Activated CD4-positive, alpha-beta memory T cell treated with anti-CD3 and anti-CD28 coated beads for 36 hours (primary cell): ENCODE results near the gene MIS18A. TPM values are rescaled to one million over a fixed set of nuclear protein-coding genes. Genes with fewer than 3 reads are reported as not detected.

Experiments used
- CTCF ChIA-PET: fragments of 350-600 bp; sonication (Branson Sonifier 250); formaldehyde crosslinking; loops from one replicate; lab custom pipeline; 2021; ENCODE audit warnings: antibody characterized with exemption, inconsistent platforms; lab: Charles Lee
- POLR2A ChIA-PET: fragments of 350-600 bp; sonication (Branson Sonifier 250); formaldehyde crosslinking; loops from one replicate; lab custom pipeline; 2021; ENCODE audit warnings: antibody characterized with exemption; lab: Charles Lee
- DNase-seq: peaks from one replicate; pipeline ENCODE4 v3.0.0-alpha.2; 2020
- H3K27ac Mint-ChIP-seq: one replicate; pipeline ENCODE4 v1.8.0; 2021; ENCODE audit warnings: mixed read lengths
- H3K27me3 Mint-ChIP-seq: one replicate; pipeline ENCODE4 v1.8.0; 2021; ENCODE audit warnings: mixed read lengths
- H3K36me3 Mint-ChIP-seq: one replicate; pipeline ENCODE4 v1.8.0; 2021; ENCODE audit warnings: mixed read lengths
- H3K4me1 Mint-ChIP-seq: one replicate; pipeline ENCODE4 v1.8.0; 2021; ENCODE audit warnings: low read depth, mixed read lengths
- H3K4me3 Mint-ChIP-seq: one replicate; pipeline ENCODE4 v1.8.0; 2021; ENCODE audit warnings: mild to moderate bottlenecking, mixed read lengths
- H3K9me3 Mint-ChIP-seq: one replicate; pipeline ENCODE4 v1.8.0; 2021; ENCODE audit warnings: mixed read lengths
- intact Hi-C: fragments of 100-400 bp; cut with micrococcal nuclease; formaldehyde crosslinking; loops from one replicate; pipeline ENCODE4 v1.15.1; 2023
- total RNA-seq, 2 experiments: library from RNA; stranded (reverse); gene quantifications; one replicate each; pipeline ENCODE4 v1.2.3, GENCODE V29; 2021

MIS18A gene
- total RNA-seq, 2 experiments from 2014 or later = 34.2 to 36.1 TPM

DNA sequence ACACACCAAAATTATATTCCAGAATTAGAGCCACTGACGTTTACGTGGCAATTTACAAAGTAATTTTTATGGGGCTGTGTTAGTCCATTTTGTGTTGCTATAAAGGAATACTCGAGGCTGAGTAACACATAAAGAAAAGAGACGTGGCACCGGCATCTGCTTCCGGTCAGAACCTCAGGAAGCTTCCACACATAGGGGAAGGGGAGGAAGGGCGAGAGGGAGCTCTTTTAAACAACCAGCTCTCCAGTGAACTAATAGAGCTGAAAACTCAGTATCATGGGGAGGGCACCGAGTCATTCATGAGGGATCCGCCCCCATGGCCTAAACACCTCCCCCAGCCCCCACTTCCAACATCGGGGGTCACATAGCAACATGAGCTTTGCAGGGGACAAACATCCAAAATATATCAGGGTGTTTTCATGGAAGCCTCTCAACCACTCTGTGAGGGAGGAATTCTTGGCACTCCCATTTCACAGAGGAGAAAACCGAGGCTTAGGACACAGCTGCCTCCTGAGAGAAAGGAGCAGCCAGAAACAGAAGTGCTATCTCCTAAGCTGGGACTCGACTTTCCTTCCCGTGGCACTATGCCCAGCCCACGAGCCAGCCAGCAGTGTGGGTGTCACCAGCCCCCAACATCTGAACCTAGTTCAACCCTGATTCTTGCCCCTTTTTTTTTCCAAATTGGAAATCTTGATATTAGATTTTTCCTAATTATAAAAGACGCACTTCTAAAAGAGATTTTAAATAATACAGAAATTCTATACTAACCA is 29.2 kb downstream of the MIS18A start:
- Mint-ChIP-seq H3K9me3 (peaks cover 16% of the 10 kb centered on the region), H3K27ac (no peak overlapping the region), H3K27me3 (peaks cover 41% of the 10 kb centered on the region), H3K36me3 (peaks cover 4% of the 10 kb centered on the region), H3K4me1 (no peaks in the 10 kb centered on the region), H3K4me3 (no peak overlapping the region)
- CTCF ChIA-PET = interaction anchor here (1.0 kb wide), 1 partner anchor 9 kb away, joined by 3 read pairs; no protein-coding TSS in a partner anchor
- no peak for DNase-seq
- intact Hi-C loops = no loop called here
- POLR2A ChIA-PET = no interaction called here

DNA sequence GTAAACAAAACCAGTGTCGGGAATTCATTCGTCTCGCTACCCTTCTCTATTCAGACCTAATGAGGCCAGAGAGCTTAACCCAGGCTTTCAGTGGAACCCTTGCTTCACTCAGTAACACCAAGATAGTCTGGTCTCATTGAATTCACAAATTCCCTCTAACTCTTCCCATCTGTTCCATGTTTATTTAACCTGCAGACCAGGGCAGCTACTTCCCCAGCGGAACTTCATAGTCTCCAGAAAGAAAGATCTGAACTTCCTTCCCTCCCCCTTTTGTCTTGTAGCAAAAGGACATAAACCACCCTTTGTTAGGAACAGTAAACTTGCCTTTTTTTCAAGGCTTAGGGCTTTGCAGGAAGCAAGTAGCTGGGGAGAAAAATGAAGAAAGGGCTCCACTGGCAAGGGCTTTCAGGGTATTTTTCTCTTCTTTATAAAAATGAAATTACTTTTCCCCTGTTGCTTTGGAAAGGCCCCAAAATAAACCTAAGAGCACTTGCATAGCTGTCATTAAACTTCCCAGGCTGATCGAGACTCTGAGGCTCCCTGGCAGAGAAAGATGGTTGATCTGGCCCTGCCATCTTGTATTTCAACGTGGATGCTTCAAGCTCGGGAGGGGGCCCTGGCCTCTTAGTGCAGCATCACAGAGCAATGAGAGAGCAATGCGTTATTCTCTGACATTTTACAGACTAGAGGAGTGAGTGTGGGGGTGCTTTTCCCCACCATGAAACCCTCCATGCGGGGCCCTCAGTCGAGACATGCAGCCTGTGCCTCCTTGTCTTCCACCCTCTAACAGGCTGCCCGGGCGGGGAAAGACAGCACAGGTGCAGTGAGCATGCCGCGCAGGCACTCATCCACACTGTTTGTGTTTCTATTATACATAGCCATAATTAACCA is 30.0 kb downstream of the MIS18A start:
- intact Hi-C loops = no loop called here
- H3K27ac Mint-ChIP-seq = no peak overlapping the region
- CTCF ChIA-PET = interaction anchor here (0.8 to 1.0 kb wide), 2 partner anchors 9 to 10 kb away, joined by 3 read pairs; no protein-coding TSS in a partner anchor

DNA sequence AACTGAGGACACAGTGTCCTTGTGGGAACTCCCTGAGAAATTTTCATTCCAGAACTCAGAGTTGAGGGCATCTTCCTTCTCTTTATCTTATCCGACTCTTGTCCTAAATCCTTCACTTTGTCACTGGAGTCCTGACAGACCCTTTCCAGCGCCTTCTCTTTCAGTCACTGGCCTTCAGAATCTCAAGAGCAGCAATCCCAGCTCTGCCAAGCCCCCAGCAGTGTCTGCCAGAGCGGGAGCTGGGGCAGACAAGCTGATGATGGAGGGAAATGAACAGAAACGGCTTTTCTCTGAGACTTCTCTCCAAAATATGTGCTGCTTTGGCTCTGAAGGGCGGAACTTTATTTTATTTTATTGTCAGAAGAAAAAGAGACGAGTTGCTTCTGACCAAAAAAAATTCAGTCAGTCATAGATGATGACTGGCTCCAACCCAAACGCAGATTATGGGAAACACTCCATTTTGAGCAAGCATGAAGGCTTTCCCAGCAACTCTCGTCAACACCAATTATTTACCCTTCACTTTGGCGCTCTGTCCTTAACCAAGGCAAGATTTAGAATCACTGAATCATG is 32.2 kb downstream of the MIS18A start:
- peaks cover 15% of the 10 kb centered on the region for H3K9me3 Mint-ChIP-seq
- DNase-seq = no peak
- ChIA-PET CTCF (no interaction called here), POLR2A (no interaction called here)
- no peak overlapping the region for H3K4me3 Mint-ChIP-seq
- H3K27ac Mint-ChIP-seq = no peak overlapping the region
- H3K4me1 Mint-ChIP-seq = no peaks in the 10 kb centered on the region
- intact Hi-C loops = no loop called here
- H3K27me3 Mint-ChIP-seq = peaks cover 39% of the 10 kb centered on the region
- H3K36me3 Mint-ChIP-seq = peaks cover 4% of the 10 kb centered on the region

More for the DNA sequence above, 30.0 kb downstream of the MIS18A start:
- Mint-ChIP-seq H3K4me3 (no peak overlapping the region), H3K27me3 (peaks cover 38% of the 10 kb centered on the region), H3K4me1 (no peaks in the 10 kb centered on the region), H3K9me3 (peaks cover 16% of the 10 kb centered on the region), H3K36me3 (peaks cover 4% of the 10 kb centered on the region)
- POLR2A ChIA-PET = no interaction called here
- DNase-seq = no peak

DNA sequence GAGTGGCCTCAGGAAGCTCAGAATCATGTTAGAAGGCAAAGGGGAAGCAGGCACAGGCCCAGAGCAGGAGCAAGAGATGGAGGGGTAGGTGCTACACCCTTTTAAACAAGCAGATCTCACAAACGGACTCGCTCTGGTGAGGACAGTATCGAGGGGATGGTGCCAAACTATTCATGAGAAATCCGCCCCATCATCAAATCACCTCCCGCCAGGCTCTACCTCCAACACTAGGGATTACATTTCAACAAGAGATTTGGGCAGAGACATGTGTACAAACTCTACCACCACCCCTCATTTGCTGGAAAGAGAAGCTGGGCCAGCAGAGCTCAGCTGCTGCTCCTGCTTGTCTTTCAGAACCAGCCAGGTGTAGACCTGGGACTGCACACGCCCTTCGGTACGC is 32.9 kb downstream of the MIS18A start:
- Mint-ChIP-seq H3K27me3 (peaks cover 32% of the 10 kb centered on the region), H3K4me3 (no peak overlapping the region), H3K9me3 (peaks cover 8% of the 10 kb centered on the region), H3K4me1 (peaks cover 7% of the 10 kb centered on the region), H3K27ac (no peak overlapping the region), H3K36me3 (no peaks in the 10 kb centered on the region)
- intact Hi-C loops = no loop called here
- no peak for DNase-seq
- POLR2A ChIA-PET = no interaction called here
- CTCF ChIA-PET = no interaction called here

DNA sequence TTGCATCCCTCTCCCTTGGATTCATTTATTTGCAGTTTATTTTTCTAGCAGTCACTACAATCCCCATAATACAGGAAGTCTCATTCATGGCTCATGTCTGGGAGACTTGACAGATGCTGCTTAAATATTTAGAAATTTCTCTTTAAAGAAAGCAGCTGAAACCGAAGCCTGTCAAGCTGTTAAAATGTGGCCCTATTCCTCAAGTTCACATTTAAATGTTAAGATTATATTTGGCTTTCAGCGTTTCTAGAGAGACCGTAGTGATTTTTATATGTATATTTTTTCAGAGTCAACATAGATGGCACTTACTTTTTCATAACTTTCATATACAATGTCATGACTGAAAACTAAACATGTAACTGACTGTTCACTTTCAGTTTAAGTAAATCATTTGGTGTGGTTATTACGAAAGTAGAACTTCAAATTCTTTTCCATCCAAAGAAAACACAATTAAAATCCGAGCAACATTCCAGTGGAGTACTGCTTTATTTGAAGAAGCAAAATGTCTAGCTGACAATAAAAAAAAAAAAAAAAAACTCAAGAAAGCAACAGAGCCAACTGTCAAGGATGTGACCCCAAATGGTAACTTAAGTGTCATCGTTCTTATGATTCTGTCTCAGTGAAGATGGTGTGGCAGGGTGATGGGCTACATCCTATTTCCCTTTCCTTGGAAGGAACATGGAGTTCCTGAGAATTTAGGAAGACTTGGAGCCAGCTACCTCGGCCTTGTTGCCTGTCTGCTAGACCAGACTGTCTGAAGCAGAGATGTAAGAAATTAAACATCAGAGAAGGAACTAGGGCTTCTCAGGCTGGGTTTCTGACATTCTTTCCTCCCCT is 37.8 kb downstream of the MIS18A start:
- no peaks in the 10 kb centered on the region for H3K36me3 Mint-ChIP-seq
- H3K27me3 Mint-ChIP-seq = peaks cover 18% of the 10 kb centered on the region
- intact Hi-C loops = no loop called here
- peaks cover 4% of the 10 kb centered on the region for H3K9me3 Mint-ChIP-seq
- DNase-seq = no peak
- H3K27ac Mint-ChIP-seq = no peak overlapping the region
- H3K4me3 Mint-ChIP-seq = no peak overlapping the region
- ChIA-PET POLR2A (interaction anchor here (0.6 kb wide), 1 partner anchor 96 kb away, joined by 5 read pairs; no protein-coding TSS in a partner anchor), CTCF (interaction anchor here (0.9 kb wide), 1 partner anchor 376 kb away, joined by 3 read pairs; no protein-coding TSS in a partner anchor)
- H3K4me1 Mint-ChIP-seq = peaks cover 15% of the 10 kb centered on the region

DNA sequence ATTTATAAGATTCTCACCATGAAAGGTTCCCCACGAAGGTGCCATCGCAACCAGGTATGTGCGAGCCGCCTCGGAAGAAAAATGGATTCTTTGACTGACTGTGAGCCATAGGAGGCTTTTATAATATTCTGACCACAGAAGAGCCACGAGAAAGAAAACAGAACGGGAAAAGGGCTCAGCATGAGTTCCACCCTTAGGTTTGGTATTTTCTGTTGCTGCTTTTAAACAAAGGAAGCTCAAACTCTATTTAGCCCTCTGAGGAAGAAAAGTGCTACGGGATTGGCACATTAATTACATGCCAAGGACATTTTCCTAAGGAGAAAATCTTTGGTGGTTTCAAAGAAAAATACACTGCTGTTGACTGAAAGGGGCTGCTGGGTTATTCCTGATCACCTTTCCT is 39.3 kb downstream of the MIS18A start:
- POLR2A ChIA-PET = no interaction called here
- H3K4me1 Mint-ChIP-seq = peaks cover 15% of the 10 kb centered on the region

DNA sequence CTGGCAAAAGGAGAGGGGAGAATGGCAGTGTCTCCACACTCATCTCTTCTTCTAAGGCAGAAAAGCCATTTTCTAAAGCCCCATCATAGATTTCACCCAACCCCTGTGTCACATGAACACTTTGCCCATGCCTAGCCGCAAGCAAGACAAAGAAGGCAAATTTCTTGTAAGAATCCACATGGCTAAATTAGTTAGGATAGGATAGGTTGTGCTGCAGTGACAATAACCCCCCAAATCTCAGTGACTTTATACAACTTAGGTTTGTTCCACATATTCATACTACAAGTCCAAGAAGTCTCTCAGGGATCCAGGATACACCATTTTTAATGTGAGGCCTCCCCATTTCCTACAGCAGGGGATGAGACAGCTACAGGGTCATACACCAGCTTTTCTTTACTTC is 40.8 kb downstream of the MIS18A start:
- POLR2A ChIA-PET = interaction anchor here (0.8 kb wide), 1 partner anchor 447 kb away, joined by 3 read pairs; no protein-coding TSS in a partner anchor
- H3K27ac Mint-ChIP-seq = no peak overlapping the region
- intact Hi-C loops = no loop called here

More for the DNA sequence above, 39.3 kb downstream of the MIS18A start:
- Mint-ChIP-seq H3K4me3 (no peak overlapping the region), H3K27me3 (peaks cover 20% of the 10 kb centered on the region), H3K9me3 (peaks cover 4% of the 10 kb centered on the region), H3K36me3 (no peaks in the 10 kb centered on the region), H3K27ac (no peak overlapping the region)
- intact Hi-C loops = no loop called here
- CTCF ChIA-PET = no interaction called here
- no peak for DNase-seq

DNA sequence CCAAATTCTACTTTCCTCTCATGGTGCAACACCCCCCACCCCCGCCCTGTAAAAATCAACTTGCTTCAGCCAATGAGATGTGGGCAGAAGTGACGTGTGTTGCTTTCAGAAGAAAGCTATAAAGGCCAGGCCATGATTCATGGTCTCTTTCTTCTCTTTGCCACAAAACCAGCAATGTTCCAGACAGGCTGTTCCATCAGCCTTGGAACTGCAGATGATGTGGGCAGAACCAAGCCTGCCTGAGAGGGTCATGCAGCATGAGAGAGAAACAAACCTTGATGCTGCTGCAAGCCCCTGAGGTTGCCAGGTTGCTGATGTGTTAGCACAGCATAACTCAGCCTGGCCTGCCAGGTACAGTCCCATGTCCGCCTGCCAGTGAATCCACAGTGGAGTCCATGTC is 41.8 kb downstream of the MIS18A start:
- peaks cover 15% of the 10 kb centered on the region for H3K4me1 Mint-ChIP-seq
- CTCF ChIA-PET = no interaction called here
- intact Hi-C loops = no loop called here
- peaks cover 17% of the 10 kb centered on the region for H3K27me3 Mint-ChIP-seq
- H3K27ac Mint-ChIP-seq = no peak overlapping the region
- H3K9me3 Mint-ChIP-seq = peaks cover 4% of the 10 kb centered on the region
- H3K36me3 Mint-ChIP-seq = no peaks in the 10 kb centered on the region
- POLR2A ChIA-PET = no interaction called here
- DNase-seq = peak; percentile 23
- H3K4me3 Mint-ChIP-seq = no peak overlapping the region

More for the DNA sequence above, 40.8 kb downstream of the MIS18A start:
- no peak overlapping the region for H3K4me3 Mint-ChIP-seq
- H3K9me3 Mint-ChIP-seq = peaks cover 4% of the 10 kb centered on the region
- peaks cover 15% of the 10 kb centered on the region for H3K4me1 Mint-ChIP-seq
- H3K36me3 Mint-ChIP-seq = no peaks in the 10 kb centered on the region
- CTCF ChIA-PET = no interaction called here
- DNase-seq = no peak
- H3K27me3 Mint-ChIP-seq = peaks cover 22% of the 10 kb centered on the region

DNA sequence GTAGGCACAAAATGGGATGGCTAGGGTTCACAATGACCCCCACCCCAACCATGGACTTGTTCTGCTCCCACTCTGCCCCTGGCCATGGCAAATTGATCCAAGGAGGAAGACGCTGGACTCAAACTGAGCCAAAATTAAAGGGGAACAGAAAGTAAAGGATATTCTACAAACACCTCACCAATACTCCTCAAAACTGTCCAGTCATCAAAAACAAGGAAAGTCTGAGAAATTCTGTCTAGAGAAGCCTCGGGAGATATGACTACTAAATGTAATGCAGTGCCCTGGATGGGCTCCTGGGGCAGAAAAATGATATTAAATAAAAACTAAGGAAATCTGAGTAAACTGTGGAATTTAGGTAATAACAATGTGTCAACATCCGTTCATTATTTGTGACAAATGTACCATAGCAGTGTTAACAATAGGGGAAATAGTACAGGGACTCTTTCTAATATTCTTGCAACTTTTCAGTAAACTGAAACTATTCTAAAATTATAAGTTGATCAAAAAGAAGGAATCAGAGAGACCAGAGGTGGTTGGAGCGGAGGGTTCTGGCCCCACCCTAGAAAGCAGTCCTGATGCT is 45.0 kb downstream of the MIS18A start:
- Mint-ChIP-seq H3K4me1 (no peaks in the 10 kb centered on the region), H3K9me3 (peaks cover 4% of the 10 kb centered on the region), H3K27me3 (peaks cover 12% of the 10 kb centered on the region), H3K36me3 (no peaks in the 10 kb centered on the region), H3K27ac (no peak overlapping the region), H3K4me3 (no peak overlapping the region)
- no peak for DNase-seq
- ChIA-PET CTCF (no interaction called here), POLR2A (no interaction called here)
- intact Hi-C loops = no loop called here

DNA sequence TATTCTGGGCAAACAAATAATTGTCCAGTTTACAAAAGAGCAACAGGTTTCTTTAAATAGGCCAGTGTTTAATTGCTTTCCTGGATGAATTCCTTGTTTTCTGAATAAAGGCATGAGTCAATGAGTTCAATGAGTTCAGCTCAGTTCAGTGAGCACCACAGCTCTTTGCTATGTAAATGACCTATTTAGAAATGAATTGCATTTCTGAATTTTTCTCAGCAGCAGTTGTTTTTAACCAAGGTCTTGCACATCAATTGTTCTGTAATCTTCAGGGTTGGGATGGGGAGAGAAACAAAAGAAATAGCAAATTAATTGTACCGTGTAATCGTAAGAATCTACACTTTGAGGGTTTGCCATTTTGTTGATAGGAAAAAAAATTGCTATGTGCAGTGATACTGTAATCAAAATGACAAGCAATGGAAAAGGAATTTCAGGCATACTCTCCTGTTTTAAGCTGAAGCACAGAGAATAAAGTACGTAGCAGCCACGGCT is 45.7 kb downstream of the MIS18A start:
- Mint-ChIP-seq H3K27me3 (peaks cover 8% of the 10 kb centered on the region), H3K4me3 (no peak overlapping the region), H3K36me3 (no peaks in the 10 kb centered on the region), H3K4me1 (no peaks in the 10 kb centered on the region), H3K27ac (no peak overlapping the region), H3K9me3 (no peaks in the 10 kb centered on the region)
- intact Hi-C loops = no loop called here
- no peak for DNase-seq
- ChIA-PET CTCF (no interaction called here), POLR2A (no interaction called here)

DNA sequence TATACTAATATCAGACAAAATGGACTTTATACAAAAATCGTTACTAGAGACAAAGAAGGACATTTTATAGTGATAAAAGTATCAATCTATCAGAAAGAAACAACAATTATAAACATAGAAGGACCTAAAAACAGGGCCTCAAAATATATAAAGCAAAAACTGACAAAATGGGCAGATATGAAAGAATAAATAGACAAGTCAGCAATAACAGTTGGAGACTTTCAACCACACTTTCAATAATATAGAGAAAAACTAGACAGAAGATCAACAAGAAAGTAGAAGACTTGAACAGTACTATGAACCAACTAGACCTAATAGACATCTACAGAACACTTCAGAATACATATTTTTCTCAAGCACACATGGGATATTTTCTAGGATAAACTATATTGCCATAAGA is 52.4 kb downstream of the MIS18A start:
- intact Hi-C loops = no loop called here
- no peak overlapping the region for H3K4me3 Mint-ChIP-seq
- H3K9me3 Mint-ChIP-seq = peaks cover 20% of the 10 kb centered on the region
- no peaks in the 10 kb centered on the region for H3K4me1 Mint-ChIP-seq
- ChIA-PET POLR2A (no interaction called here), CTCF (no interaction called here)
- peaks cover 1% of the 10 kb centered on the region for H3K27me3 Mint-ChIP-seq
- DNase-seq = no peak
- no peak overlapping the region for H3K27ac Mint-ChIP-seq
- peaks cover 2% of the 10 kb centered on the region for H3K36me3 Mint-ChIP-seq
